ENCODE measurements around the gene DIDO1. TPM values are rescaled to one million over a fixed set of nuclear protein-coding genes. Genes with fewer than 3 reads are reported as not detected.

The DIDO1 gene
- total and polyA plus RNA-seq, 9 of the 15 experiments (the other 6 are each of a cell fraction or from before 2014, with no cell fraction given), result 4.4 to 46.8 (median 31.2) TPM

DNA sequence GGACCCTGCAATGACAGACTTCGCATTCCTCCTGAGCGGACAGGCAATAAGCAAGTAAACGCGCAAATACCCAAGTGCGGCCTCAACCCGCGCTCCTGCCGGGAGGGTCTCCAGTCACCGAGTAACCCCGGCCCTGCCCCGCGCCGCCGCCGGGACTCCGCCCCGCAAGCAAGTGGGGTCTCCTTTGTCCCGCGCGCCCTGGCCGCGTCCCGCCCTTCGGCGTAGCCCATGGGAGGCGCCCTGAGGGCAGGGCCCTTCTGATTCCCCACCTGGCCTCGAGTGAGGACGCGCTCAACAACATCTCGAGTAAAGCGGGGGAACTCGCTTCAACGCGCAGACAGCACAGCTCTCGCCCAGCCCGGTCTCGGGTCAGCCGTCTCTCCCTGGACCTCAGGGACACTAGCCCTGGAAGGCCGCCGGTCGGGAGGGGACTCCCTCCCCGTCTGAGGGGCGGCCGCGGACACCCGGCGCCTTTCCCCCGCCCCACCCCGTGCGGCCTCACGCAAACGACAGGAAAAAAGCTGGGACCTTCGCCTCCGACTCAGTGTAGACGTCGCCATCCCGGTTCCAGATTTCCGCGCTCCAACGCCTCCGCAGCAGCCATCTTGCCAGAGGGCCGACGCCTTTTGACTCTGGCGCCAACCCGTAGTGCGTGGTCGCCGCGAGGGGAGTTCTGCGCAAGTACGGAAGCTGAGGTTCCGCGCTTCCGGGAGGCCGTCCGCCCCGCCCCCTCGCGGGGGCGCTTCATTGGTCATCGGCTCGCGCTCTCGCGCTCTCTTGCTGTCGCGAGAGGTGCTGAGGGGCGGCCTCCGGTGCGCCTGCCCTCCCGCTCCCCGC lies 11.2 kb upstream of the DIDO1 start (continued):
- TF ChIP-seq CBX8 (IDR thresholded peaks at IDR 0.05; ENCODE audit: borderline replicate concordance, extremely low read depth, low read depth, low read length, poor library complexity, severe bottlenecking) (no peak), TARDBP (IDR thresholded peaks at IDR 0.05) (no peak), TAL1 (IDR thresholded peaks at IDR 0.05) (no peak), ZEB2 (IDR thresholded peaks at IDR 0.05) (no peak), SMAD1 (IDR thresholded peaks at IDR 0.05; ENCODE audit: low read depth, low read length, partially characterized antibody) (peak; percentile 28), KAT8 (IDR thresholded peaks at IDR 0.05; ENCODE audit: low read depth) (no peak), RHOXF2B (CRISPR knock-in tag; conservative IDR thresholded peaks at IDR 0.05) (no peak)

GRCh38 chr20:62935968-62936585 lies 9.8 kb upstream of the DIDO1 start:
- peak overlapping the region; percentile 28 to 99; a peak in 3 of 4 replicates for H3K9ac ChIP-seq (ENCODE audit: insufficient read depth in 1 of 2, low read depth in 2 of 2, low read length in 2 of 2)
- peaks cover 56% of the 10 kb centered on the region for H3K36me3 ChIP-seq (ENCODE audit: control insufficient read depth, insufficient read depth, low read length)
- H3K79me2 ChIP-seq (ENCODE audit: control insufficient read depth, insufficient read depth, low read length), result peaks cover 95% of the 10 kb centered on the region
- intact Hi-C loops (cut with micrococcal nuclease) (no loop called here), in situ Hi-C loops (cut with MboI) (no loop called here)
- H3K4me1 ChIP-seq (replicated peaks in 1 of 2; ENCODE audit: control insufficient read depth in 2 of 2, insufficient read depth in 2 of 2, low read length in 2 of 2), result peaks cover 40 to 56% of the 10 kb centered on the region in 2 experiments; a peak in 4 of 5 replicates
- H3K27ac ChIP-seq (ENCODE audit: extremely low read depth, low read depth, low read length), result peak overlapping the region; percentile 42; the same call in 2 of the 3 replicates
- CTCF ChIA-PET (ENCODE audit: low intra/inter-chr PET ratio), result no interaction called here
- peak overlapping the region; percentile 97; the same call in 1 of the 2 replicates for H3K4me3 ChIP-seq
- no peak for FAIRE-seq
- no peaks in the 10 kb centered on the region for H3K9me3 ChIP-seq (replicated peaks; ENCODE audit: control insufficient read depth, insufficient read depth, low read depth, low read length)
- TF ChIP-seq, protein P1, sequence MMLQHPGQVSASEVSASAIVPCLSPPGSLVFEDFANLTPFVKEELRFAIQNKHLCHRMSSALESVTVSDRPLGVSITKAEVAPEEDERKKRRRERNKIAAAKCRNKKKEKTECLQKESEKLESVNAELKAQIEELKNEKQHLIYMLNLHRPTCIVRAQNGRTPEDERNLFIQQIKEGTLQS (IDR thresholded peaks at IDR 0.05), result no peak
- TF ChIP-seq, protein P1 (CRISPR knock-in tag; conservative IDR thresholded peaks at IDR 0.05), result no peak
- no peak for TF ChIP-seq ZNF764 (CRISPR knock-in tag; IDR thresholded peaks at IDR 0.05; ENCODE audit: low read depth)
- 0 out of 2 replicates have a peak, but pooled peaks have one; percentile 25 for TF ChIP-seq POLR2G (IDR thresholded peaks at IDR 0.05; ENCODE audit: low read depth, low read length)
- TF ChIP-seq RBFOX2 (IDR thresholded peaks at IDR 0.05; ENCODE audit: low read depth, low read length), result peak; percentile 56; the same call in 1 of the 2 replicates
- H2AFZ ChIP-seq (ENCODE audit: low read depth, low read length), result no peak overlapping the region
- no peak for ATAC-seq
- no peak for DNase-seq (ENCODE audit: extremely low read depth in 1 of 4, low spot score in 3 of 4)
- POLR2A ChIA-PET, result interaction anchor here (0.6 to 5.3 kb wide), 11 partner anchors 10 to 788 kb away, joined by 3 to 64 read pairs (median 4); partner anchors contain the start of gene DIDO1
- peak overlapping the region; percentile 42 for H3K4me2 ChIP-seq (ENCODE audit: insufficient read depth, low read length)
- H3K27me3 ChIP-seq (ENCODE audit: control insufficient read depth in 2 of 2, insufficient read depth in 2 of 2, low read length in 2 of 2), result no peaks in the 10 kb centered on the region
- BruUV-seq (replicated peaks), result no TSS peak
- peaks cover 7% of the 10 kb centered on the region for H3K9me1 ChIP-seq (ENCODE audit: control insufficient read depth, insufficient read depth, low read length)
- 74% methylated on average over 22 of the region's 22 CpGs for WGBS (ENCODE audit: insufficient coverage, low coverage, missing lambda C conversion rate)
- H4K20me1 ChIP-seq (replicated peaks; ENCODE audit: control insufficient read depth, insufficient read depth, low read length), result peaks cover 38% of the 10 kb centered on the region

Data from K562 (cell line).